Stimulated activated CD4-positive, alpha-beta T cell treated with anti-CD3 and anti-CD28 coated beads, TNF-alpha, amount 100 ng/mL, for 48 hours (primary cell): ENCODE results near the gene GPC3.
"Not testable (repeated sequence)": the region's sequence is repeated elsewhere in the genome, so short reads cannot be mapped to it uniquely, and the experiment has no call there.

Experiments used
- DNase-seq, 3 donors: peaks; one replicate each; pipeline ENCODE4 v3.0.0-alpha.2; 2020; ENCODE audit warnings: low read depth in 3 of 3

Gene GPC3

DNA sequence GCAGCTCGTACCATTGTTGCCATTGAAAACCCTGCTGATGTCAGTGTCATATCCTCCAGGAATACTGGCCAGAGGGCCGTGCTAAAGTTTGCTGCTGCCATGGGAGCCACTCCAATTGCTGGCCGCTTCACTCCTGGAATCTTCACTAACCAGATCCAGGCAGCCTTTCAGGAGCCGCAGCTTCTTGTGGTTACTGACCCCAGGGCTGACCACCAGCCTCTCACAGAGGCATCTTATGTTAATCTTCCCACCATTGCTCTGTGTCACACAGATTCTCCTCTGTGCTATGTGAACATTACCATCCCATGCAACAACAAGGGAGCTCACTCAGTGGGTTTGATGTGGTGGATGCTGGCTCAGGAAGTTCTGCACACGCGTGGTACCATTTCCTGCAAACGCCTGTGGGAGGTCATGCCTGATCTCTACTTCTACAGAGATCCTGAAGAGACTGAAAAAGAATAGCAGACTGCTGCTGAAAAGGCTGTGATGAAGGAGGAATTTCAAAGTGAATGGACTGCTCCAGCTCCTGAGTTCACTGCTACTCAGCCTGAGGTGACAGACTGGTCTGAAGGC lies 222.3 kb downstream of the GPC3 start:
- DNase-seq, result not testable (repeated sequence)

DNA sequence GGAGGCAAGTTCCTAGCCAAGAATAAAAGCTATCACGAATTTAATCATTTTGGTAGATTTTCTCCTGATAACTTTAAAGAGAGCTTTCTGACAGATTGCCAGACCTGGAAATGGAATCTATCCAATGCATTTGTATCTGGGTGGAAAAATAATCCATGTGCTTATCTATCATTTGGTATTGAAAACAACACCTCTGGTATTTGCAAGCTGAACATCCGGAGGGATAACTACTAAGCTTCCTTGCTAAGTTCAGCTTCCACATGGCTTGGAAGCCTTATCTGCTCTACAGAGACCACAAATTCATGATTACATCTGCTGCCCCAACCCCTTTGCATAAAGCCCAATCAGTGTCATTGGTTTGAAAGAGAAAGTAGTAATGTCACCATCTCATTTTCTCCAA lies 230.7 kb downstream of the GPC3 start:
- no peak for DNase-seq

DNA sequence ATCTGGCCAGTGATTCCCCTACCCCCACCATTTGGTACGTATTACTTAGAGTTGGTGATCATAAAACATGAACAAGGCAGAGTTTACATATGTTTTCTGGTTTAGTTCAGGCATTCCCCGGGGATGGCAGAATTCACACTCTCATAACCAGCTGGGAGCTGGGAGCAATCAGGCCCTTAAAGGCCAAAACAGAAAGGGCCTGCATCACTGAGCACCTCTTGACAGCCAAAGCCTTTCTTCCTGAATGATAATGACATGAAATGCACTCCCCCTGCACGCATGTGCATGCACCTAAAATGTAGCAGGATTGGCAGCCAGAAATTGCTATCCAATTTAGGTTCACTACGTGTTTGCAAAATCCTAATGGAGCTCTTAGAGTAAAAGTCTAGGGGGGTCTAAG lies 235.4 kb downstream of the GPC3 start:
- DNase-seq, result no peak

DNA sequence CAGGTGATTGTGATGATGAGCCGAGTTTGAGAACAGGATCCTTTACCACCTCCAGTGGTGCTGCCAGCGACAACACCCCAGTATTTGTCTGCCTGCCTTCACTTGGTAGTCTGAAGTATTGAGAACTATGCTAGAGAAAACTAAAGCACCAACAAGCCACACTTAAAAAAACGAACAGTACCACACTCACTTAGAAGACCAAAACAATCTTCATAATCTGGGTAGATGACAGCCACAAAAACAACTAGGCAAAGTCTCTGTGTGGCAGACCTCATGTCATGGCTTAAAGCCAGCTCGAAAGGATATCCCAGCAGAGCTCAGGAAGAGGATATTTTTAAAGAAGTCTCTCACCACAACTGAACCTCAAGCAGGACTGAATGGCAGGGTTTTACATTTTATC lies 236.0 kb downstream of the GPC3 start:
- DNase-seq, result no peak

DNA sequence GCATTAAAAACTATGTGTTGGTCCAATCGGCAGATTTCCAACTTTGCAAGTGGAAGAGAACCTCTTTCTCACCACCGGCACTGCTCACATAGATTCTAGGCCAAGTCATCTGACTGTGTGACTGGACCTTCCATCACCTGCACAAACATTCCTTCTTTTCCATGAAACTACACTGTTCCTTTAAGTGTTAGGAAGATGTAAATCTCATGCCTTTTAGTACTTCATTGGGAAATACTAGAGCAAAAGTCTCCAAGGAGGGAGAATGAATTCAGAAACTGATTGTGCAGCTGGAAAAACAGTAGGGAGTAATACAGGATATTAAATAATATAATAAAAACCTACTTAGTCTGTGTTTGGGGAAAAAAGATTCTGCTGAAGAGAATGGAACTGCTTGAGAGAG lies 238.2 kb downstream of the GPC3 start:
- no peak for DNase-seq

DNA sequence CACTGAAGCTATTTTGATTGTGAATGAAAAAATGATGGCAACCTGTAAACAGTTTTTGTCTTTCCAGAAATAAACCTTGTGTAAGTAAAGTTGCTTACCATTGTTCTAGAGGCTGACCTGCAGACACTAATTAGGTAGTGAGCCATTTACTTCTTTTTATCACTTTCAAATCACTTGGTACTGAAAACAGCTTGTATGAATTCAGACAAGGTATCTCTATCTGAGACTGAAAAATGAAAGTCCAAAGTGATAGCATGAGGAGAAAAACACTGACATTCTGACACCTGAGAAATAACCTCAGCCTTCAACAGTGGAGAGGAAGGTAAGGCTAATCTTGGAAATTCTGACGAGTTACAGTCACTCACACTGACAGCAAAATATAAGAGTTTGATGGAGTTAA lies 238.8 kb downstream of the GPC3 start:
- DNase-seq, result no peak

DNA sequence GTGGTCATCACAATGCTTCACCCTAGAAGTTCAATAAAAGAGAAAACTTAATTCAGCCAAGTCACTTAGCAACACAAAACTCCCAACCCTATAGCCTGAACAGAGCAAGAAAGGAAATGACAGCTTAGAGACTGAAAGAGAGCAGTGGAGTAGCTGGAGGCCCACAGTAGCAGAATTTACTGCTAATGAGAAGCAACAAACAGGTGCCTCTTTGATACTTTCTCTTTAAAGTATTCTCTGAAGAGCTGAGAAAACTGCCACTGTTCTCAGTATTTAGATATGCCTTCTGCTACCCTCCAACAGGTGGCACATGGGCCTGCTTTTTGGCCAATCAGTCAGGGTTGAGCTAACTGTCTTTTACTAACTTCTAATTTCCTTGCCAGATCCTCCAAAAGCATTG lies 240.0 kb downstream of the GPC3 start:
- DNase-seq, result no peak

DNA sequence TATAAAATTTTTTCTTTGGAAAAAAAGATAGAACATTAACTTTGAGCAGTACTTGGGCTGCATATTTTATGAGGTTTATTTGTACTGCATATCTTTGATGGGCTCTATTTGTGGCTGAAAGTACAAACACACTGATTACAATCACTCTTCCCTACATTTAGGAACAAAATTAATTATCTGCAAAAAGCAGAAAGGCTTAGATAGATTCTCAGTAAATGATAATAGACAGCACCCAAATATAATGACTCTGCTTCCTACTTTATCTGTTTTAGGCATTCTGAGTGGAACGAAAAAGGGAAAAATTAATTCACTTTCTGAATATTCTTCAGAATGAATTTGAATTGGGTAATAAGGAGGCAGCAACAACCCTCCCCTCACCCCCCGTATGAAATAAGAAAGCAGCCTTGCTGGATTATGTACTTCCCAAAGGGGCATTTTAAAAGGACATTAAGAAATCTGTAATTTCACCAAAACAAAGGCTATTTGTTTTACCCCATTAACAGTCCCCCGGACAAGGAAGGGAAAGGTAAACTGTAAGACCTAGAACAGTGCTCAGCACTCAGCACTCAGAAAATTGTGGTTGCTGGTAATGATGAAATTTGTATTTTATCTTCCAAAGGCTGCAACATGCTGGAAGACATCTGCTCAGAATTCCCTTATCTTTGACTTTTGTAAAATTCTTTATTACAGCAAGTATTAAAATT lies 242.6 kb downstream of the GPC3 start:
- DNase-seq, result no peak

DNA sequence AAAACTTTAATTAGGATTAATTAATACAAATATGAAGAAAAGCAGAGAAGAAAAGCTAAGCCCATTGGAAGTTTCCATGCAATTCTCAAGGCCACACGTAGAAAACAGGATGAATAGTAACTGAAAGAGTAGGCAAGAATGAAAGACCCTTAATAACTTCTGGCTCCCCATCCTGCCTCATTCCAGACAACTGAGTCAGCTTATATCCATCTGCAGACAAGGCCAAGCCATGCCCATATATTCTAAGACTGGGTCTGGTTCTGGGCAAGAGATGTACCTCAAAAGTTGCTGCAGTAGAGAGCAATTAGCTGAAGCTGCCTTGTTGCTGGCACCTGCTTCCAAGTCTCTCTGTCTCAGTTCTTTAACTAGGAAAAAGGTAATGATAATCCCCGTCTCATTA lies 244.1 kb downstream of the GPC3 start:
- DNase-seq, result no peak

DNA sequence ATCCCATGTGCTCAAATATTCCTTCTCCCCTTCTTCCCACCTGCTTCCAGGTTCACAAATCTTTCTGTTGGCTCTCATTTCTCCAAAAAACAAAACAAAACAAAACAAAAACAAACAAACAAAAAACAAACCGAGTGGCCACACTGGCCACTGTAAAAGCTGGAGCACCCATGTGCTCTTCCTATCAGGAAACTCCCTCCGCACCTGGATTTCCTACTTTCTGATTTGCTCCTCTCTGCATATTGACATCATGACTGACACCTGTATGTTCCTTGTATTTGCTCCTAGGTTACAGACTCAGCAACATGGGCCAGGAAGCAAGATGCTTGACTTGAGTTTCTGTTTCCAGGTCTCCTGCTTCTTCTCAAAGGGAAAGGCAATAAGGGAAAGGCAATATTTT lies 258.8 kb downstream of the GPC3 start:
- no peak for DNase-seq

DNA sequence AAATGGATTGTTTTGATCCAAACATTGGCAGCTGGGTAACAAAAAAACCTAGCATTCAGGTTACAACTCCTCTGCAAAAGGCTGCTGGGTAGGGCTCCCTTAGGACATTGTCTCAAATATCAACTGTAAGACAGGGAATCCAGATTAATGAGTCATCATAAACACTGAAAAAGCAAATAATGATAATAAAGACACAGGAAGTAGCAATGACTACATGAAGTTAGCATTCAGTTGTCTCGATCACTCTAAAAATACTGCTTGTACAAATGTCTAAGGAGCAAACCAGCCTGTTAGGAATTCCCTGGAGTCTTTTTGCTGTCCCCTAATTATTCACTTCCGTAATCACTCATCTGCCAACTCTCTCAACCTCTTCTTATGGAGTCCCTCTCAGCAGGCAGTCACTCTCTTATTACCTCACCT lies 259.2 kb downstream of the GPC3 start:
- DNase-seq, result no peak

DNA sequence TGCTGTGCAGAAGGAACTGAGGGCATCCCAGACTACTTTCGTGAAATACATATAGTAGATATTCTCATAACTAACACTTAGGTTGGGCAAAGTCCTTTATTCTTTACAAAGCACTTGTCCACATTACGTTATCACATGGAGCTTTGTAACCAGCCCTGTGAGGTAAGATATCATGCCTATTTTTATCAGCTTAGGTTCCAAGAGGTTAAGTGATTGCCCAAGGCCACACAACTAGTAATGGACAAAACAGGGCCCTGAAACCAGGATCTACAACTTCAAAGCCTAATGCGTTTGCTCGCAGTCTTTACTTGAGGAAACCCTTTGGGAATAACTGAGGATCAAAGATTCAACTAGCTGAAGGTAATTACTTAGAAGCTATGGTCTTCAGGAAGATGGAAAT lies 261.5 kb downstream of the GPC3 start:
- DNase-seq, result no peak

DNA sequence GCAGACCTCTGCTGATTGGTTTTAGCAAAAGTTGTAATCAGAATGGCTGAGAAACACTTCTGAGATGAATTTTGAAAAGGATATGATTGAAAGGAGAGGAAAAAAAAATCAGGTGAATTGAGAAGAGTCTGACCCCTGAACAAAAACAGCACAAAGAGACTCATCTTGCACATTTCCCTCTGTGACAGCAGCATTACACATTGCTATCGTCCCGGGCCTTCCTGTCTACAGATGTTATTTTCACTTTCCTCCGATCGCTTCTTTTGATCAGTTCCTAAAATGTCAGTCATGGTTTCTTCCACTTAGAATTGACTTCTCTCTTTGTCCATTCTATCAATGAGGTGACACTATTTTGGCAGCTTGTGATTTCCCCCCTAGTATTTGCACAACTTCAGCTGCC lies 262.6 kb downstream of the GPC3 start:
- no peak for DNase-seq

DNA sequence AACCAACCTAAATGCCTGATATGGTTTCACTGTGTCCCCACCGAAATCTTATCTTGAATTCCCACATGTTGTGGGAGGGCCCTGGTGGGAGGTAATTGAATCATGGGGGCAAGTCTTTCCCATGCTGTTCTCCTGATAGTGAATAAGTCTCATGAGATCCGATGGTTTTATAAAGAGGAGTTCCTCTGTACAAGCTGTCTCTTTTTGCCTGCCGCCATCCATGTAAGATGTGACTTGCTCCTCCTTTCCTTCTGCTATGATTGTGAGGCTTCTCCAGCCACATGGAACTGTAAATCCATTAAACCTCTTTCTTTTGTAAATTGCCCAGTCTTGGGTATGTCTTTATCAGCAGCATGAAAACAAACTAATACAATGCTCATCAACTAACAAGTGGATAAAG lies 265.1 kb downstream of the GPC3 start:
- DNase-seq, result not testable (repeated sequence)

DNA sequence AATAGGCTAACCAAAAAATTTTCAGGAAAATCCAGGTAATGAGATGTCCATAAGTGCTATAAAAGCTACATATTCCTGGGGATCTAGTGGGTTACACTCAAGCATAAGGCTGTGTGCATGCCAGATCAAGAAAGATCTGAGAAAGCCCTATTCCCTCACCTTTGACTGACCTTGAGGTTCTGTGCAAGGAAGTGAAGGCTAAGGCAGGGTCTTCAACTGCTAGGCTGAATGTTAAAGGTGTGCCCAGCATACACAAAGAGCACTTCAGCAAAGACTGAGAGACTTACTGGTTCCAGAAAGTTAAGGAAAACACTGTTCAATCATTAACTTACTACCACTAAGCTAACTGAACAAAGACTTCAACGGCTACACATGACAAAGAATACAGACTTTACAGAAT lies 269.7 kb downstream of the GPC3 start:
- DNase-seq, result no peak

DNA sequence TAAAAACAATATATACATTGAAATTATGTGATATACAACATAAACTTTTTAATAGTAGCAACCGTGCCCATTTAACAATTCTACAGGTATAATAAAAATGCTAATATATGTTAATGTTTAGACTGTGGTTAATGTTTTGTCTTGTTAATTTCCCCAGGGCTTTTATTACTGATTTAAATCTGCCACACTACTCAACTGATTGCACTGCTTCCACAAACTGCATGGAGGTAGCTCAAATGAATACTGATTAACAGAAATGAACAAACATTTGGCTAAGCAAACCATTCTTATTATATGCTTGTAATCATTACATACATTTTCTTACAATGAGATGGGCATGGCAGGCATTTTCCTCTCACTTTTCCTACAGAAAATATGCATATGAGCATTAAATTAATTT lies 275.9 kb downstream of the GPC3 start:
- no peak for DNase-seq

DNA sequence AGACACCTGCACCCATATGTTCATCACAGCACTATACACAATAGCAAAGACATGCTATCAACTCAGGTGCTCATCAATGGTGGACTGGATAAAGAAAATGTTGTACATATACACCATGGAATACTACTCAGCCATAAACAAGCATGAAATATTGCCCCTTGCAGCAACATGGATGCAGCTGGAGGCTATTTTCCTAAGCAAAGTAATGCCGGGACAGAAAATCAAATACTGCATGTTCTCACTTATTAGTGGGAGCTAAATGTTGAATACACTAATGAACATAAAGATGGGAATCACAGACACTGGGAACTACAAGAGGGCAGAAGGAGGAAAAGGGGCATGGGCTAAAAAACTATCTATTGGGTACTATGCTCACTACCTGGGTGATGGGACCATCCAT lies 278.5 kb downstream of the GPC3 start:
- DNase-seq, result no peak

DNA sequence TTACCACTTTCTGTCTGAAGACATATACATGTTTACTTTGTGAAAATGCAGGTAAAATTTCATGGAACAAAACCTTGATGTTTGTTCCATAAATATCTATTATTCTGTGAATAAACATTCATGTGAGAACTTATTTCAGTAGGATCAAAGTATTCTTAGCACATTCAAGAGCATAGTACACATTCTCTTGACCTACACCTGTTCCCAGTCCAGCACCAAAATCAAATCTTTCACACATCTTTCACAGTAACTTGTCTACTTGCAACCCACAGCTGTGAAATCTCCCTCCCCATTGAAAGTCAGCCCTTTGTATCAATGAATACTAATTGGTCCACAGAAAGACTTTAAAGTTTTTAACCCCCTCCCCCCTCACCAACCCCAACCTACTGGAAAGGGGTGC lies 283.2 kb downstream of the GPC3 start:
- no peak for DNase-seq

DNA sequence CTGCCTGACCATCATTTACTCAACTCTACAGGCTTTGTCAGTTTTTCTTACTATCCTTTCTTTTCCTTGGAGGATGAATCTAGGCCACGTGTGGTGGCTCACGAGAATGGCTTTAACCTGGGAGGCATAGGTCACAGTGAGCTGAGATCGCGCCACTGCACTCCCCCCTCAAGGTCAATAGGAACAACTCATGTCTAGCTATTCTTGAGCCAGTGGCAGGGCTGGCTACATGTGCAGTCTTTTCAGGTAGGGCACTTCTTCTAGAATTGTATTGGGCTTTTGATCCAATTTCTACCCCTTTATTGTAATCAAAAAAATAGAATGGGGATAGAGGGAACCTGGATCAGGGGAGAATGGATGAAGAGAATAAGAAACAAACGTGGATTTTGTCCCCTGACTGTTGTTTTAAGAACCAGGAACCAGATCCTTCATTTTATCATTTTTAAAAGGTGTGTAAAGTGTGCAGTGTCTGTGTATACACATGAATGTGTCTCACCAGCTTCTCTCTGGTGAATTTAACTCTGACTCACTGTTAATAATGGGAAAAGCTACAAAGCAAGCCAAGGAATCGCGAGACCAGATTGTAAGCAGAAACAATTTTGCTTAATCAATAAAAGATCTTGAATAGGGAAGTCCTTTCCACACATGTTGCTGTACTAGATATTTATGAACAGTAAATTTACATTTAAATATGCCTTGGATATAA lies 286.2 kb downstream of the GPC3 start:
- DNase-seq, result no peak

DNA sequence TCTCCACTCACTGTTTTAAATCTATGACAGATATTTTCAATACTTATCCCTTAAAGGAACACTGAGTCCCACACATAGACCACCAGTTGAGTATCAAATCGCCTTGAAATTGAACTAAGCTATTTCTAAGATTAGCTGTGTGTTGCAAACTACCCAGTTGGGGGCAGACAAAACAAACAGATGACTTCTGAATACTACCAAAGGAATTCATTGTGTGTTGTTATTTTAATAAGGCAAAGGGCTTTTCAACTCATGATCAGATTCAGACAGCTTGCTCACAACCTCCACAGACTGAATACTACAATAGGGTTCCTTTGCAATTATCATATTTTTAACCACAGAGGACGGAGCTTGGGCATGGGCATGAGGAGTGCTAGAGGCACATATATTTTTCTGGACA lies 287.1 kb downstream of the GPC3 start:
- DNase-seq, result no peak

DNA sequence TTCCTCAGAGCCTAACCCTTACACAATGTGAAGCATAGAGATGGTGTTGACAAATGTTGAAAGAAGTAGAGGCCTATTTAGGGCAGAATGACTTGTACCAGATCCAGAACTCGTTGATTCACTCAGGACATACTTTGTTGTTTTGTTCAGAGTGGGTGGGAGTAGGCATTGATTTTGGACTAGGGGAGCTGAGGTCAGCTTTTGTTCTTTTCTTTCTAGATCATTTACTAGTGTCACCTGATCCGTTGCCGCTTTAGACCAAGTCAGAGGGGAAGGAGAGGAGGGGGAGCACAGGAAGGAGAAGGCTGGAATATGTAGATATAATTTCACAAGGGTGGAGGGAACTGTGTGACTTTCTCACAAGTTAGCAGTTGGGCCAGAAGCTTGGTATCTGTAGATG lies 287.7 kb downstream of the GPC3 start:
- DNase-seq, result no peak

DNA sequence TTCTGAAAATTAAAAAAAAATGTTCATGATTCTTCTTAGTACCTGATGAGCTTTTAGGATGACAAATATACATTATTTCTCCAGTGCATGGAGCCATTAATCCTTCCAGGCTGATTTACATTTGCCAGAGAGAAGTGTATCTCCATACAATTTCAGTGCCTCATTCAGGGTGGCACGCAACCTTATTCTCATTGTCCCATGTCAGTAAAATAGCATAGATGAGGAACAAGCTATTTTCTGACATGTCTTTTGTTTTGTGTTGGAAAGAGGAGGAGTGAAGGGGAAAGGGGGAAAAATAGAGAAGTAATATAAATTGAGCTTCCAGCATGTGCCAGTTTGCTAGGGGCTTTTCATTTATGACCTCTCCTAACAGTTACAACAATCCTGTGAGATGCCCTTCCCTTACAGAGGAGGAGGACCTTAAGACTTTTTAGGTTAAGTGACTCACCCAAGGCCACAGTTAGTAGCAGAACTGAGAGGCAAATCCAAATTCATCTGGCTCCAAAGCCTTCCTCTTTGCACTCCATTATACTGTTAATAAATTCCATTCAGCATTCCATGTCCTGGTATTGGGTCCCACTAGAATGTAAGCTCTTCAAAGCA lies 295.3 kb downstream of the GPC3 start:
- DNase-seq, result no peak

DNA sequence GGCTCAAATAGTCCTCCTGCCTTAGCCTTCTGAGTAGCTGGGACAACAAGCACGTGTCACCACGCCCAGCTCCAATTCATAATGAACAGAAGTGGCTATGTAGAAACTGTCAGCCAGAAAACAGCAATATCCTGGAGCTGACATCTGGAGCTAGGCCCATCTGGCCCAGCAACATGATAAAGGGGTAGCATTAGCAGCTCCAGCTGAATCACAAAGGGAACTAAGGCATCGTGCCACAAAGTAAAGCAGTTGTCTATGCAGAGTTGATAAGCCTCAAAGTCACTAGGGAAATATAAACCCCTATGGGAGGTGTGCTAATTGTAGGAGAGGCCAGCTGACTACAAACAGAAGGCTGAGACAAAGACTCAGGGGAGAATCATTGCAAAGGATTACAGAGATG lies 299.6 kb downstream of the GPC3 start:
- DNase-seq, result no peak
